ENCODE measurements around the gene NT5C3B. TPM values are rescaled to one million over a fixed set of nuclear protein-coding genes. Genes with fewer than 3 reads are reported as not detected.
"Not testable (repeated sequence)": the region's sequence is repeated elsewhere in the genome, so short reads cannot be mapped to it uniquely, and the experiment has no call there.

NT5C3B gene
- total and polyA plus RNA-seq, 2 donors (not counting 3 experiments of a cell fraction or from before 2014, with no cell fraction given), result 67.3 to 92.5 TPM

DNA sequence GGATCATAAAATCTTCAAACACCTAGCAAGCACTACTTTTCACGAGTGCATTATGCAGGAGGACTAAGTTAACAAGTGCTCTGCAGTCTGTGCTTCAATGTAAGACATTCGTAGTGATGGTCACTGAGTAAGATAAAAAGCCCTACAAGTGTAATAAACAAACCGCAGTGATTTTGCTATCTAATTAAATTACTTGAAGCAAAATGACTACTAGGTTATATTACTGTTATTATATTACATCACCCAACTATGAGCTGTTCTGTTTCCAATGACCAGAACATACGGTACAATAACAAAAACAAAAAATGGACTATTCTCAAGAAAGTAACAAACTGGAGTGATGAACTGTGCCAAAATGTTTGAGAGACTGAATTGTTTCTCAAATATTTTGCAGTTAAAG, 12.8 kb upstream of the NT5C3B start:
- no peak overlapping the region for H2AFZ ChIP-seq (ENCODE audit: low read depth, low read length)
- ChIA-PET CTCF (interaction anchor here (1.2 to 2.5 kb wide), 2 partner anchors 11 to 14 kb away, joined by 3 to 7 read pairs; partner anchors contain the start of gene KLHL10), POLR2A (no interaction called here)
- intact Hi-C loops (cut with micrococcal nuclease) (no loop called here), dilution Hi-C loops (cut with MboI; ENCODE audit: extremely low pct_ligation_motif_present, low sequenced_read_pairs) (no loop called here)
- peaks cover 4% of the 10 kb centered on the region for H3K79me2 ChIP-seq (ENCODE audit: control insufficient read depth, insufficient read depth, low read length)
- H3K9ac ChIP-seq (replicated peaks; ENCODE audit: extremely low read depth, insufficient read depth, low read length), result no peak overlapping the region
- H3K4me2 ChIP-seq (ENCODE audit: insufficient read depth, low read length), result no peak overlapping the region
- no peaks in the 10 kb centered on the region for H4K20me1 ChIP-seq (replicated peaks; ENCODE audit: control insufficient read depth, extremely low read depth, insufficient read depth, low read length)
- DNase-seq (ENCODE audit: low read depth, low spot score), result no peak
- TF ChIP-seq MYC (IDR thresholded peaks at IDR 0.05; ENCODE audit: low read depth, low read length), result no peak
- H3K27me3 ChIP-seq (ENCODE audit: control insufficient read depth in 2 of 2, insufficient read depth in 2 of 2, low read length in 2 of 2), result no peaks in the 10 kb centered on the region
- H3K9me1 ChIP-seq (replicated peaks; ENCODE audit: control insufficient read depth, extremely low read depth, insufficient read depth, low read length), result no peaks in the 10 kb centered on the region
- H3K4me1 ChIP-seq (ENCODE audit: control insufficient read depth, extremely low read depth, insufficient read depth, low read length), result no peaks in the 10 kb centered on the region
- H3K36me3 ChIP-seq (ENCODE audit: control insufficient read depth in 2 of 2, extremely low read depth in 1 of 2, insufficient read depth in 2 of 2, low read length in 2 of 2), result peaks cover 0 to 2% of the 10 kb centered on the region in 2 experiments
- H3K9me3 ChIP-seq (replicated peaks; ENCODE audit: control insufficient read depth, insufficient read depth, low read length), result no peaks in the 10 kb centered on the region
- no peak for FAIRE-seq
- BruUV-seq (replicated peaks), result no TSS peak
- H3K4me3 ChIP-seq (replicated peaks in 1 of 3; ENCODE audit: insufficient read depth in 1 of 3, low read depth in 1 of 3, low read length in 3 of 3), result no peak overlapping the region
- H3K27ac ChIP-seq (ENCODE audit: insufficient read depth, low read depth, low read length), result no peak overlapping the region

GRCh38 chr17:41844971-41845370, 8.9 kb upstream of the NT5C3B start:
- no peaks in the 10 kb centered on the region for H3K9me1 ChIP-seq (replicated peaks; ENCODE audit: control insufficient read depth, extremely low read depth, insufficient read depth, low read length)
- H3K4me2 ChIP-seq (ENCODE audit: insufficient read depth, low read length), result no peak overlapping the region
- H3K36me3 ChIP-seq (ENCODE audit: control insufficient read depth in 2 of 2, extremely low read depth in 1 of 2, insufficient read depth in 2 of 2, low read length in 2 of 2), result no peaks in the 10 kb centered on the region
- TF ChIP-seq POLR2A (IDR thresholded peaks at IDR 0.05; ENCODE audit: low read depth, low read length) (no peak), GATA2 (IDR thresholded peaks at IDR 0.05; ENCODE audit: insufficient read depth, insufficient read length, low read depth, low read length) (no peak)
- ChIA-PET CTCF (no interaction called here), POLR2A (no interaction called here)
- no peak for DNase-seq (ENCODE audit: low read depth, low spot score)
- no TSS peak for BruUV-seq (replicated peaks)
- H3K79me2 ChIP-seq (ENCODE audit: control insufficient read depth, insufficient read depth, low read length), result peaks cover 2% of the 10 kb centered on the region
- H3K4me3 ChIP-seq (replicated peaks in 1 of 3; ENCODE audit: insufficient read depth in 1 of 3, low read depth in 1 of 3, low read length in 3 of 3), result no peak overlapping the region
- H3K9ac ChIP-seq (replicated peaks; ENCODE audit: extremely low read depth, insufficient read depth, low read length), result no peak overlapping the region
- dilution Hi-C loops (cut with MboI; ENCODE audit: extremely low pct_ligation_motif_present, low sequenced_read_pairs) (no loop called here), intact Hi-C loops (cut with micrococcal nuclease) (no loop called here)
- no peaks in the 10 kb centered on the region for H3K27me3 ChIP-seq (ENCODE audit: control insufficient read depth in 2 of 2, insufficient read depth in 2 of 2, low read length in 2 of 2)
- FAIRE-seq, result no peak
- no peak overlapping the region for H3K27ac ChIP-seq (ENCODE audit: insufficient read depth, low read depth, low read length)
- H4K20me1 ChIP-seq (replicated peaks; ENCODE audit: control insufficient read depth, extremely low read depth, insufficient read depth, low read length), result no peaks in the 10 kb centered on the region
- no peaks in the 10 kb centered on the region for H3K4me1 ChIP-seq (ENCODE audit: control insufficient read depth, extremely low read depth, insufficient read depth, low read length)
- H3K9me3 ChIP-seq (replicated peaks; ENCODE audit: control insufficient read depth, insufficient read depth, low read length), result no peaks in the 10 kb centered on the region
- no peak overlapping the region for H2AFZ ChIP-seq (ENCODE audit: low read depth, low read length)

DNA sequence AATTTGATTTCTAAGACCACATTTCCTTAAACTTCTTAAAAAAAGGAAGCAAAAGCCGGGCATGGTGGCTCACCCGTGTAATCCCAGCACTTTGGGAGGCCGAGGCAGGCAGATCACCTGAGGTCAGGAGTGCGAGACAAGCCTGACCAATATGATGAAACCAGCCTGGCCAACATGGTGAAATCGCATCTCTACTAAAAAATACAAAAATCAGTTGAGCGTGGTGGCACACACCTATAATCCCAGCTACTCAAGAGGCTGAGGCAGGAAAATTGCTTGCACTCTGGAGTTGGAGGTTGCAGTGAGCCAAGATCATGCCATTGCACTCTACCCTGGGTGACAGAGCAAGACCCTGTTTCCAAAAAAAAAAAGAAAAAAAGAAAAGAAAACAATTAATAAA, 4.7 kb upstream of the NT5C3B start:
- H3K9me1 ChIP-seq (replicated peaks; ENCODE audit: control insufficient read depth, extremely low read depth, insufficient read depth, low read length); POLR2A ChIA-PET; H3K9me3 ChIP-seq (replicated peaks; ENCODE audit: control insufficient read depth, insufficient read depth, low read length); BruUV-seq (replicated peaks); H2AFZ ChIP-seq (ENCODE audit: low read depth, low read length); H3K79me2 ChIP-seq (ENCODE audit: control insufficient read depth, insufficient read depth, low read length); intact Hi-C loops (cut with micrococcal nuclease); FAIRE-seq; H3K27me3 ChIP-seq (ENCODE audit: control insufficient read depth in 2 of 2, insufficient read depth in 2 of 2, low read length in 2 of 2); H3K27ac ChIP-seq (ENCODE audit: insufficient read depth, low read depth, low read length); H3K36me3 ChIP-seq (ENCODE audit: control insufficient read depth in 2 of 2, extremely low read depth in 1 of 2, insufficient read depth in 2 of 2, low read length in 2 of 2); H3K4me3 ChIP-seq (replicated peaks in 1 of 3; ENCODE audit: insufficient read depth in 1 of 3, low read depth in 1 of 3, low read length in 3 of 3); DNase-seq (ENCODE audit: low read depth, low spot score); H3K4me2 ChIP-seq (ENCODE audit: insufficient read depth, low read length); H3K9ac ChIP-seq (replicated peaks; ENCODE audit: extremely low read depth, insufficient read depth, low read length); H4K20me1 ChIP-seq (replicated peaks; ENCODE audit: control insufficient read depth, extremely low read depth, insufficient read depth, low read length); CTCF ChIA-PET; H3K4me1 ChIP-seq (ENCODE audit: control insufficient read depth, extremely low read depth, insufficient read depth, low read length); dilution Hi-C loops (cut with MboI; ENCODE audit: extremely low pct_ligation_motif_present, low sequenced_read_pairs): not testable (repeated sequence)

- H3K9me3 ChIP-seq (replicated peaks; ENCODE audit: control insufficient read depth, insufficient read depth, low read length); H2AFZ ChIP-seq (ENCODE audit: low read depth, low read length); CTCF ChIA-PET; BruUV-seq (replicated peaks); H3K36me3 ChIP-seq (ENCODE audit: control insufficient read depth in 2 of 2, extremely low read depth in 1 of 2, insufficient read depth in 2 of 2, low read length in 2 of 2); intact Hi-C loops (cut with micrococcal nuclease); H3K4me1 ChIP-seq (ENCODE audit: control insufficient read depth, extremely low read depth, insufficient read depth, low read length); POLR2A ChIA-PET; FAIRE-seq; H3K4me3 ChIP-seq (replicated peaks in 1 of 3; ENCODE audit: insufficient read depth in 1 of 3, low read depth in 1 of 3, low read length in 3 of 3); H3K9ac ChIP-seq (replicated peaks; ENCODE audit: extremely low read depth, insufficient read depth, low read length); H3K9me1 ChIP-seq (replicated peaks; ENCODE audit: control insufficient read depth, extremely low read depth, insufficient read depth, low read length); dilution Hi-C loops (cut with MboI; ENCODE audit: extremely low pct_ligation_motif_present, low sequenced_read_pairs); H3K27ac ChIP-seq (ENCODE audit: insufficient read depth, low read depth, low read length); H3K4me2 ChIP-seq (ENCODE audit: insufficient read depth, low read length); H3K79me2 ChIP-seq (ENCODE audit: control insufficient read depth, insufficient read depth, low read length); DNase-seq (ENCODE audit: low read depth, low spot score); H3K27me3 ChIP-seq (ENCODE audit: control insufficient read depth in 2 of 2, insufficient read depth in 2 of 2, low read length in 2 of 2); H4K20me1 ChIP-seq (replicated peaks; ENCODE audit: control insufficient read depth, extremely low read depth, insufficient read depth, low read length): not testable (repeated sequence)
Measured at GRCh38 chr17:41839448-41839847, 3.4 kb upstream of the NT5C3B start.

All from endothelial cell of umbilical vein (primary cell).